Stomach (tissue), 9 donors: ENCODE measurements around the gene BCCIP. TPM values are rescaled to one million over a fixed set of nuclear protein-coding genes. Genes with fewer than 3 reads are reported as not detected.

ENCODE experiments used
- DNase-seq, 2 donors: peaks; one replicate each; pipeline versions ENCODE4 v3.0.0 to v3.0.0-alpha.2; 2013 to 2019
- H3K27ac ChIP-seq, 5 donors: fragments of 200-600 bp in 4 of 5; sonication (generic) in 4 of 5; one replicate each; pipeline ENCODE4 v1.5.1; 2013 to 2019; ENCODE audit warnings: mild to moderate bottlenecking in 1 of 5, moderate library complexity in 1 of 5
- H3K27me3 ChIP-seq, 3 donors: fragments of 200-600 bp; sonication (generic); one replicate each; pipeline ENCODE4 v1.5.1; 2017 to 2019; ENCODE audit warnings: mixed run types in 1 of 3
- H3K36me3 ChIP-seq, 4 donors: fragments of 200-600 bp; sonication (generic); 1 replicate in 3 of 4; 2 replicates in 1 of 4; pipeline ENCODE4 v1.5.1; 2016 to 2019
- H3K4me1 ChIP-seq, 4 donors: fragments of 200-600 bp; sonication (generic); one replicate each; pipeline ENCODE4 v1.5.1; 2016 to 2019
- H3K4me3 ChIP-seq, 4 donors: fragments of 200-600 bp; sonication (generic) in 3 of 4; one replicate each; pipeline ENCODE4 v1.5.1; 2016 to 2019; ENCODE audit warnings: mild to moderate bottlenecking in 1 of 4
- H3K9me3 ChIP-seq, 4 donors: fragments of 200-600 bp; sonication (generic); one replicate each; pipeline ENCODE4 v1.5.1; 2016 to 2019
- CTCF ChIP-seq, 7 experiments: fragments of 450-650 bp in 4 of 7; fragments of 200-600 bp in 3 of 7; sonication (generic) in 3 of 7; IDR thresholded peaks; one replicate each; pipeline ENCODE4 v1.5.1; 2016 to 2019; ENCODE audit warnings: antibody characterized with exemption in 7 of 7, control low read depth in 2 of 7, mild to moderate bottlenecking in 1 of 7
- EP300 ChIP-seq: sonication (generic); formaldehyde crosslinking; IDR thresholded peaks from one replicate; pipeline ENCODE4 v1.6.1; 2017; ENCODE audit warnings: antibody characterized with exemption
- POLR2A ChIP-seq, 4 donors: fragments of 450-650 bp; IDR thresholded peaks; one replicate each; pipeline ENCODE4 v1.6.1; 2016; ENCODE audit warnings: antibody characterized with exemption in 4 of 4, control low read depth in 2 of 4, mild to moderate bottlenecking in 1 of 4, moderate library complexity in 1 of 4
- POLR2AphosphoS5 ChIP-seq, 3 donors: sonication (generic); formaldehyde crosslinking; IDR thresholded peaks; one replicate each; pipeline ENCODE4 v1.6.1; 2016; ENCODE audit warnings: antibody characterized with exemption in 3 of 3
- WGBS, 5 donors: extraction: QIAGEN DNeasy Blood & Tissue Kit in 3 of 5; methylation state at CpG; one replicate each; pipeline versions ENCODE4 v1.1.5 to v1.1.7; 2013 to 2018; 5-methylcytosine and 5-hydroxymethylcytosine counted together
- intact Hi-C: fragments of 100-400 bp; cut with DNase I; formaldehyde crosslinking; loops from one replicate; pipeline ENCODE4 v1.15.1; 2023; ENCODE audit warnings: low total_unique reads
- polyA plus RNA-seq, 3 donors: library from polyadenylated mRNA; stranded (reverse); fragments of 200-250 nt; gene quantifications; one replicate each; pipeline ENCODE4 v1.2.3, GENCODE V29; 2013
- total RNA-seq, 5 donors: library from RNA; depleted of rRNA; stranded (reverse); fragments of >200 nt; gene quantifications; one replicate each; pipeline versions ENCODE4 v1.1.0 to v1.2.3, GENCODE V29; 2014 to 2016
- donor health status: healthy with polysubstance abuse.
- donor health status: Bipolar disorder and iron deficiency.
- donor health status: healthy.

The BCCIP gene
- total and polyA plus RNA-seq, 8 donors, result 4.1 to 75.2 (median 50.9) TPM

- H3K9me3 ChIP-seq, result no peaks in the 10 kb centered on the region
- DNase-seq, result no peak
- WGBS, 5 donors, result 80 to 100% (median 86%) methylated on average over 1 of the region's 1 CpG
- intact Hi-C loops, result no loop called here
- H3K27me3 ChIP-seq, result no peaks in the 10 kb centered on the region
- no peak overlapping the region for H3K27ac ChIP-seq
- TF ChIP-seq EP300, result no peak
- TF ChIP-seq POLR2A (IDR thresholded peaks at IDR 0.05), result no peak
- TF ChIP-seq POLR2AphosphoS5 (IDR thresholded peaks at IDR 0.05), result no peak
- TF ChIP-seq CTCF (IDR thresholded peaks at IDR 0.05), result no peak
- no peak overlapping the region for H3K4me3 ChIP-seq
- peaks cover 12 to 91% (median 81%) of the 10 kb centered on the region in 4 donors for H3K36me3 ChIP-seq
- H3K4me1 ChIP-seq, result no peaks in the 10 kb centered on the region
These were observed 15.3 kb upstream of the BCCIP start for GRCh38 chr10:125808047-125808446.

- H3K36me3 ChIP-seq, result peaks cover 27 to 91% (median 85%) of the 10 kb centered on the region in 4 donors
- intact Hi-C loops, result no loop called here
- WGBS, 5 donors, result 86 to 96% (median 91%) methylated on average over 1 of the region's 1 CpG
These were observed 12.1 kb upstream of the BCCIP start for GRCh38 chr10:125811251-125811650.

GRCh38 chr10:125812128-125812750 is 11.1 kb upstream of the BCCIP start:
- Histone ChIP-seq H3K4me1 (no peaks in the 10 kb centered on the region), H3K27ac (no peak overlapping the region), H3K27me3 (no peaks in the 10 kb centered on the region), H3K9me3 (no peaks in the 10 kb centered on the region), H3K4me3 (no peak overlapping the region), H3K36me3 (peaks cover 19 to 84% (median 76%) of the 10 kb centered on the region in 4 donors)
- intact Hi-C loops, result no loop called here
- 59 to 79% (median 66%) methylated on average over 1 of the region's 1 CpG for WGBS, 5 donors
- peak in 1 of 2 donors; percentile 46 for DNase-seq
- no peak for TF ChIP-seq POLR2AphosphoS5 (IDR thresholded peaks at IDR 0.05)
- TF ChIP-seq CTCF (IDR thresholded peaks at IDR 0.05), result no peak
- TF ChIP-seq EP300, result no peak
- no peak for TF ChIP-seq POLR2A (IDR thresholded peaks at IDR 0.05)

More at GRCh38 chr10:125811251-125811650, 12.1 kb upstream of the BCCIP start:
- H3K9me3 ChIP-seq, result no peaks in the 10 kb centered on the region
- no peaks in the 10 kb centered on the region for H3K4me1 ChIP-seq
- H3K27me3 ChIP-seq, result no peaks in the 10 kb centered on the region
- H3K4me3 ChIP-seq, result no peak overlapping the region
- H3K27ac ChIP-seq, result no peak overlapping the region
- DNase-seq, result peak in 1 of 2 donors; percentile 26
- TF ChIP-seq CTCF (IDR thresholded peaks at IDR 0.05) (no peak), POLR2AphosphoS5 (IDR thresholded peaks at IDR 0.05) (no peak), POLR2A (IDR thresholded peaks at IDR 0.05) (no peak)

- no peak for DNase-seq
- no peak for TF ChIP-seq CTCF (IDR thresholded peaks at IDR 0.05)
- no peak for TF ChIP-seq POLR2A (IDR thresholded peaks at IDR 0.05)
- TF ChIP-seq POLR2AphosphoS5 (IDR thresholded peaks at IDR 0.05), result no peak
- no peak for TF ChIP-seq EP300
- intact Hi-C loops, result no loop called here
- Histone ChIP-seq H3K27ac (no peak overlapping the region), H3K9me3 (no peaks in the 10 kb centered on the region), H3K36me3 (peaks cover 18 to 51% (median 45%) of the 10 kb centered on the region in 4 donors), H3K4me1 (peaks cover 0 to 6% (median 0%) of the 10 kb centered on the region in 4 donors), H3K4me3 (no peak overlapping the region), H3K27me3 (no peaks in the 10 kb centered on the region)
- WGBS, 5 donors, result 0 to 53% (median 39%) methylated on average over 1 of the region's 1 CpG
These were observed 7.6 kb upstream of the BCCIP start for GRCh38 chr10:125815764-125816163.
